Cardiac fibroblast (primary cell): Measurements from ENCODE around the gene RRBP1.

Experiments
- DNase-seq, 2 donors: peaks; one replicate each; pipeline versions ENCODE4 v3.0.0 to v3.0.0-alpha.2; 2010; ENCODE audit warnings: low read depth in 2 of 2
- H3K4me3 ChIP-seq, 2 donors: replicated peaks in 1 of 2; 1 replicate in 1 of 2; 2 replicates in 1 of 2; pipeline ENCODE4 v1.5.1; 2011; ENCODE audit warnings: low read depth in 2 of 2, low read length in 2 of 2, mild to moderate bottlenecking in 2 of 2, moderate library complexity in 1 of 2
- CTCF ChIP-seq: IDR thresholded peaks from one replicate; pipeline ENCODE4 v1.5.1; 2011; ENCODE audit warnings: low read depth, mild to moderate bottlenecking, low read length, inconsistent platforms

RRBP1 gene

GRCh38 chr20:17648791-17649730 is 33.0 kb downstream of the RRBP1 start:
- TF ChIP-seq CTCF, result peak; percentile 38

GRCh38 chr20:17648315-17648646 is 33.8 kb downstream of the RRBP1 start:
- no peak for TF ChIP-seq CTCF
- DNase-seq, result peak in 1 of 2 donors; percentile 25
- no peak overlapping the region for H3K4me3 ChIP-seq

More at GRCh38 chr20:17648791-17649730, 33.0 kb downstream of the RRBP1 start:
- no peak overlapping the region for H3K4me3 ChIP-seq
- DNase-seq, result no peak

DNA sequence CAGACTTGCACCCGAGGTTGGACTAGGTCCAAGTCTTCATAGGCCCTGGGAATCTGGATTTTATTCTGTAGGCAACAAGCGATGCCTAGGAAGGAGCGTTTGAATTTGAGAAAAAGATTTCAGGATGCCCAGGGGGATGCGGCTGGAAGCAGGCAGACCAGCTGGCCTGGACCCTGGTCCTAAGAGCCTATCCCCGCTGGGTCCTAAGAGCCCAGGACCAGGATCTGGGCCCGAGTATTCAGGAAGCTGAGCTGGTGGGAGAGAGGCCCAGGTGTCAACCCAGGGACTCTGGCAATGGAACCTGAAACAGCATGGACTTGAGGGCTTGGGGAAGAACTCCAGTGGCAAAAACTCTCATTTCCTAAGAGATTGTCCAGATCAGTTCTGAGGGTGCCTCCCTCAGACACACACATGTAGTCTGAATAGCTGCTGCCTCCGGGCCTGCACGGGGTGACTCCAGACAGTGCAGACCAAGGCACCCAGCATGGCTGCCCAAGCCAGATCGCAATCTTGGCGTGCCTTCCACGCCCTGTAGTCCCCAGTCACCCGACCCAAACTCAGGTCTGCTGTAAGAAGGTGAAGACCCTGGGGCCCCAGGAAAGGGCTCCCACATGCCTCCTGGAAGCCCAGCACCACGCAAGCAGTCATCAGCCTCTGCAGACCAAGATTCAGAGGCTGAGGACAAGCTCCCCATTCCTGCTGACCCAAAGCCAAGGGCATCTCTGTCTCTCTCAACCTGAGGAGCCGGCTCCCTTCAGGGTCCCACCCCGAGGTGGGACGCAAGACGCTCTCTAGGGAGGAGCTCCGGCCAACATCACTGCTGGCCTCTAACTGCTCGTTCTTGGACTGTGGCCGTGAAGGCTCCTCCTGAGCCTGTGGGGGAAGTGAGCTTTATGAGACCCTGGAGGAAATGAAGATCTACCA is 34.4 kb downstream of the RRBP1 start:
- no peak for TF ChIP-seq CTCF
- no peak overlapping the region for H3K4me3 ChIP-seq
- DNase-seq, result no peak

GRCh38 chr20:17646961-17647301 is 35.1 kb downstream of the RRBP1 start:
- DNase-seq, result no peak
- TF ChIP-seq CTCF, result no peak
- H3K4me3 ChIP-seq, result no peak overlapping the region

- no peak for DNase-seq
- no peak overlapping the region for H3K4me3 ChIP-seq
- TF ChIP-seq CTCF, result no peak
Measured at GRCh38 chr20:17646209-17646960, 35.7 kb downstream of the RRBP1 start.

DNA sequence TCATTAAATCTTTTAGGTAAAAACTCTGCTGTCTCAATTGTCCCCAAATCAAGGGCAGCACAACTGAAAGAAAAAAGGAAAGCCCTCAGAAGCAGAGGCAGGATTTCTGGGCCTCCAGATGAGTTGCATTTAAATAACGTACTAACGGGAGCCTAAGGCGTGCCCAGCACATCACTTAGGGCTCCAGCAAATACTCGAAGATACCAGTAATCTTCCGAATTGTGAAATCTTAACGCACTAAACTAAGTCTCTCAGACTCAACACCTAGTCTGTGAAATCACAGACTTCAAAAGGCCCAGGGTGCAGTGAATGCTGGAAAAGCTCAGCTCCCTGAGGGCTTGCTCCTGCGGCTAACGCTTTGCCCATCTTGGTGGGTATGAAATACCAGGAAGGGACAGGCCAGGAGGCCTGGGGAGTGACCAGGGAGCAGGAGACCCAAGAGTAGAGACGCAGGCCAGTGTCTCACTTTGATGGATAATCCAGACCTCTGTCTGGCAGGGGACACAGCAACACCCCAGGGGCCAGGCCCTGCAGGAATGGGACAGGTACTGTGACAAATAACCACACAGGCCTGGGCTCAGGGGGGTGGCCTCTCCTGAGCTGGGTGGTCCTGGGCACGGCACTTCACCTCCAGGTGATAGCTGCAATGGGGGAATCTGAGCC is 36.4 kb downstream of the RRBP1 start:
- DNase-seq, result peak in 1 of 2 donors; percentile 34
- no peak overlapping the region for H3K4me3 ChIP-seq
- TF ChIP-seq CTCF, result no peak
